Kasumi-1 (cell line): ENCODE data around the gene ADCY2.

Source experiments
- DNase-seq, 2 experiments: peaks; one replicate each; lab custom pipeline; 2025; lab: John Stamatoyannopoulos, UW

The ADCY2 gene

DNA sequence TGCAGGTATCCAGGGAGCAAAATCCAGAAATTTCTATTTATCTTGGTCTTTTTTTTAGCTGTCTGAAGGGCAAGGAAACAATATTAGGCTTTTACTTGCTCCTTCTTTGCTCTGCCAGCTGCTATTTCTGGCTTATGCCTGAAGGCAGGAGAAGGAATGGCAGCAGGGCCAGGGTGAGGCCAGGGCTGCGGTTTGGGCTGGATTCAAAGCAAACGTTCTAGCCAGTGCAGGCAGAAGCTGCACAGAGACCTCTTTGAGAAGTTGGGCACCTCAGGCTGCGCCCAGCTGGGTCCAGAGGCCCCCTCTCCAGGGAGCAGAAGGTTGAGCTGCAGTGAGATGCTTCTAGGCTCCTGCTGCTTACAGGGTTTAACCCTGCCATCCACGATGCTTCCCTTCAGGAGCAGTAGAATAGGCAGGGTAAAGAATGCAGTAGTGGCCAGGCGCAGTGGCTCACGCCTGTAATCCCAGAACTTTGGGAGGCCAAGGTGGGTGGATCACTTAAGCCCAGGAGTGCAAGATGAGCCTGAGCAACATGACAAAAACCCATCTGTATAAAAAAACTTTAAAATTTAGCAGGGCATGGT lies 201.2 kb downstream of the ADCY2 start:
- DNase-seq = no peak

DNA sequence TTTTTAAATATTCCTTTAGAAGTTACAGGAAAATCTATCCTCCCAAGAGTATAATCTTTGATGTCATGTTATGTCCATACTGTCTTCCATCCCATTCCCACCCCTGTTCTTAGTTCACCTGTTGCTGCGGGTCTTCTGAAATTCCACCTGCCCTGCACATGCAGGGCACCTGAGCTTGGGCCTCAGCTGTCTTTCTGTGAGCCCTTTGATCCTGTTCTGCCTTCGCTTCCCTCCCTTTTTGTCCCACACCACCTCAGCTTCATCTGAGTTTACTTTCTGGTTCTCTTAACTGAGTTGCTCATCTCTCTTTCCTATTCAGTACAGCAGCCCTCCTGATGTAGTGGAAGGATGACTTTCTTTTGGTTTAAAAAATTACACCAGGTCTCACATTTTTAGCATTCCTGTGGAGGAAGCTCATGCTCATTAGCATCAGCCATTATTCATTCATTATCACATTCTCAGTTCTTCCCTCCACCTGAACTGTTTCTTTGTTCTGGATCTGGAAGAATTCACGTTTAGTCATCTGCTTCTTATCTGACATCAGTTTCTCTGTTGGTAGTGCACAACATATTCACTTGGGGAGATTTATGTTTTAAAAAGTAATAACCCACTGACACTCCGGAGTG lies 211.0 kb downstream of the ADCY2 start:
- DNase-seq = no peak

DNA sequence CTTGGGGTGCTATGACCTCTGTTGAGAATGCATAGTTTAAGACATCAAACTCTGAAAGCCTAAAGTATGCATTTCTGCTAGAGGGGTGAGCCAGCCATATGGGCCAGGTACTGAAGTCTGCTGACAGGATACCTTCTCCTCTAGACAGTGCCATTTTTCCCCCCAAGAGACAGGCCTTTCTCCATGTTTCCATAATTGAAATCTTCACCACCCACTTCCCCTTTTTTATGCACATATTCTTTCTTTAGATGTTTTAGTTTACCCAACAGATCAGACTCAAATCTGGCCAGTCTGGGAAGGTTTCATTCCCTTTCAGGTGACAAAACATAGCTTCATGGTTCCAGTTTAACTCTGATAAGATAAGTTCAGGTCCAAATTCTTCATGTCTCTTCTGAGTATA lies 212.8 kb downstream of the ADCY2 start:
- no peak for DNase-seq

DNA sequence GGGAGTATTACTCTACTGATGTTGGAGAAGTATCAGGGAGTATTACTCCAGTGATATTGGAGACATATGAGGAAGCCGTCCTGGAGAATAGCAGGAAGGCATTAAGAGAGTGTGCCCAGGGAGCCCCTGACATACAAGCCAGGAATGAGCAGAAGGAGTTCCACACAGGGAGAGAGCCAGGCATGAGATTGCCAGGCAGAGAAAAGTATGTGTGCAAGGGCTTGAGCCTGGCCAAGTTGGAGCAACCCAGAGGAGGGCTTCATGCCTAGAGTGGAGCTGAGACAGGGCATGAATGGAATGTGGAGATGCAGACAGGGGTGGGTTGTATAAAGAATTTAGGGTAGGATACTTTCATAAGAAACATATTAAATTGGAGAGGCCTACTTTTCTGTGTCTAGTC lies 213.8 kb downstream of the ADCY2 start:
- DNase-seq = no peak

DNA sequence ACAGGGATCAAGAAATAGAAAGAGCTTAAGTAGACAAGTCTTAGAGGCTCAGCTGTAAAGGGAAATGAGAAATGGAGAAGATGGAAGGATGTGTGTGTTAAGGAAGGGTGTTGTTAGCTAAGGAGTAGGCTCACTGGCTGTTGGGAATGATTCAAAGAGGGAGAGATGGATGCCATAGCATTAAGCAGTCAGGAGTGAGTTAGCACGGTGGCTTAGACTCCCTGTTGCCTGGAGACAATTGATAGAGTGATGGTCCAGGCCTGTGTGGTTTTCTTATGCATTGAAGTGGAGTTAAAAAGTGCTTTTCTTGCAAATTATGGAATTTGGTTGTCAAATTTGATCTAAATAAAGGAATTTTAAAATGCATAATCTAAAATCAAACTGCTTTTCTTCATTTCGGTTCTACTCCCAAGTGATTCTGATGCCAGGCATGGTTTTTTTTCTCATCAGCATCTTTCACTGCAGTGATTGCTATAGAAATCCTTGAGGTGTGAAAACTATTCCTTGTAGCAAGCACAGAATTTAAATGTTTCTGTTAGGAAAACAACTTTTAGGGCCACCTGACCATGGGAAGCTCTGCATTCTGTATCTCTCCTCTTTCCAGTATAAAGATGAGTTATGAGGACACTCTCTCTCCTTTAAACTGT lies 214.7 kb downstream of the ADCY2 start:
- DNase-seq = no peak

DNA sequence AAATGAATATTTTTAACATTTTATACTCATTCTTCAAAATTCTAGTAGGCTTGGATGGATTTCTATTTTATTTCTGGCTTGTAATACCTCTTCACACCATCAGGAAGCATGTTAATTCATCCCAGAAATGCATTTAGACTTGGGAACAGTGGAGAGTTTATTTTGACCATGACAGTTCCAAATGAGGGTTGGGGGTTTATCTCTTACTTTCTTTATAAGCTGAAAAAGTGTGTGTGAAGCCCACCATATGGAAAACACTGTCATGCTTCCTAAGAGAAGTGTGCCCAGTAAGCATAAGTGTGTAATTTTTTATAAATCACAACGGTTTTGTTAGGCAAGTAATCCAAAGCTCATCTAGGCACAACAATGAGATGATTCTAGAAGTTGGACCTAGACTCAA lies 215.6 kb downstream of the ADCY2 start:
- no peak for DNase-seq

DNA sequence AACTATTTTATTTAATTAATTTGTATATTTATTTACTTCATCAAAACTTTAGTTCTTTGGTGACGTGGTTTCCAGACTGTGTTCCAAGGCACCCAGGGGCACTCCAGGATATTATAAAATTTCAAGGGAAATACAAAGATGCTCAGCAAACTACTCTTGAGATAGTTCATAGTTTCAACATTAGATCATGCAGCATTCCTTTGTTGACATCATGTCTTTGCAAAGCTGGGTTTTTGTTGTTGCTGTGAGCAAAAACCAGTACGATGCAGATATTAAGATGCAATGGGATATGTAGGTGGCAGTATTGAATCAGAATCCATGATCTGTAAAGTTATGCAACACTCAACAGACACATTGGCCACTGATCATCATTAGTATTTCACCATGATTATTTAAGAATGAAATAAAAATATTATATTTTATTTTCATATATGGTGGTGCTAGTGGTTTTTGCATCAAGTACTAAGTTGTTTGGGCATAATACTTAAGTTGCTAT lies 219.7 kb downstream of the ADCY2 start:
- DNase-seq = no peak

DNA sequence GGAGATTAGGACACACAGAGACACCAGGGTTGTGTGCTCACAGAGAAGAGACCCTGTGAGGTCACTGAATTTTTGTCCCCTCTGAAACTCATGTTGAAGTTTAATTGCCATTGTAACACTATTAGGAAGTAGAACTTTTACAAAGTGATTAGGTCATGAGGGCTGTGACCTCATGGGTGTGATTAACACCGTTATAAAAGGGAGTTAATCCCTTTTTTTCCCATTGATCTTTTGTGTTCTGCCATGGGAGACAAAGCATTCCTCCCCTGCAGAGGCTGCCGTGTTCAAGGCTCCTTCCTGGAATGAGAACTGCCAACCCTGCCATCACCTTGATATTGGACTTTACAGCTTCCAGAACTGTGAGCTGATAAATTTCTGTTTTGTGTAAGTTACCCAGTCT lies 221.0 kb downstream of the ADCY2 start:
- DNase-seq = no peak

DNA sequence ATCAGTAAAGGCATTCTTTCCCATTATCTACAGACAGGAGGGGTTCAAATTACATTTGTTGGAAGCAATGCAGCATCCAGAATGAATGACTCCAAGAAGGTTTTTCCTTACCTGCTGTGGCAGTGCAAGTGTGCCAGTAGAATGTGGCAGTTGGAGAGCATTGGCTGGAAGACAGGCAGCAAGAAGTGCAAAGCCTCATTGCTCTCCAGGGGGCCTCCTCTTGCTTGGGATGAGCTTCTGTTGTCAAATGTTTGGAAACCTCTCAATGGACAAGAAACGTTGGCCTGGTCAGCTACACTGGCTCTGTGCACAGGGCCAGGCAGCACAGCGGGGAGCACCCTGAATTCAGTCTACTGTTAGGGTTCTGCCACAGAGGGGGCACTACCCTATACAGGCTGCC lies 226.6 kb downstream of the ADCY2 start:
- DNase-seq = no peak

DNA sequence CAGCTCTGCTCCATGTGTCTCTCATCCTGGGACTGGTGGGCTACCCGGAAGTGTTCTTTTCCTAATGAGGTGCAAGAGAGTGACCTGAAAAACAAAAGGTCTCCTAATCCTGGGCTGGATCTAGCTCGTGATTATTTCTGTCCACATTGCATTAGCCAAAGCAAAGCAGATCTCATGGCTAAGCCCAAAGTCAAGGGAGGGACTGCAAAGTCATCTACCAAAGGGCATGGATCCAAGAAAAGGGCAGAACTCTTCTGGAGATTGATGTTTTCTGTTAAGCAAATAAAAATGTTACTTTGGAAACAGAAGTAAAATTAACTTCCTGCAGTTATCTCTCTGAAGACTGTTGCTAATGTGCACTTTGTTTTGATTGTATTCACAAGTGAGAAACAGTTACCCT lies 229.8 kb downstream of the ADCY2 start:
- no peak for DNase-seq

DNA sequence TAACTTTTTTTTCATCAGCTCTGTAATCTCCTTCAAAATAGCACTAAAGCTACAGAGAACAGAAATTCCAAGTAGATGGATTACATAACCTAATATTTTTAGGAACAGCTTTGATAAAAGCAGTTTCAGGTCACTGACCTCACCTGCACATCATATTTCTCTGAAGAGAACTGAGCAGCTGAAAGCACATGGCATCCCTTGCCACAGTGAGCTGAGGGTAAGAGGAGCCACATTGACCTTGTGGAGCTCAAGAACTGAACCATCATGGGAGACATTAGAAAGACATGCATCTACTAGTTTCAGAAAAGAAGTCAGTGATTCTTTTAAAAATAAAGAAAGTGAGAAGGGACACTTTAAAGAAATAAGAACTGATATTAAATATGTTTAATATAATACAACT lies 232.3 kb downstream of the ADCY2 start:
- DNase-seq = no peak

DNA sequence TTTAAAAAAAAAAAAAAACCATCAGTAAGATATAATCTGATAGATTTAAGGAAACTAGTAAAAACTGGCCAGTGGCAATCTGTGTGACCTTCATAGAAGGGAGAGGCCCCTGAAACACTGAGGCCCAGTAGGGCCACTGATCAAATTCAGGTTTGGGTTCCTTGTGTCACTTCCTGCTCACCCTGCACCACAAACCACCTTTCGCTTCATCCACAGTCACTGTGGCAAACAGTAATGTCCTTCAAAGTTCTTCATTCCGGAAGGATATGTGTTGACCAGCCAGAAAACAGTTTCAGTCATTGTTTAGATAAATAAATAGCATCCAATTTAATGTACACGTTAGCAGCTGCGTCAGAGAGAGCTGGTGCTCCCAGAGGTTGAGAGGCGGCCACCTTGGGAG lies 232.9 kb downstream of the ADCY2 start:
- no peak for DNase-seq

DNA sequence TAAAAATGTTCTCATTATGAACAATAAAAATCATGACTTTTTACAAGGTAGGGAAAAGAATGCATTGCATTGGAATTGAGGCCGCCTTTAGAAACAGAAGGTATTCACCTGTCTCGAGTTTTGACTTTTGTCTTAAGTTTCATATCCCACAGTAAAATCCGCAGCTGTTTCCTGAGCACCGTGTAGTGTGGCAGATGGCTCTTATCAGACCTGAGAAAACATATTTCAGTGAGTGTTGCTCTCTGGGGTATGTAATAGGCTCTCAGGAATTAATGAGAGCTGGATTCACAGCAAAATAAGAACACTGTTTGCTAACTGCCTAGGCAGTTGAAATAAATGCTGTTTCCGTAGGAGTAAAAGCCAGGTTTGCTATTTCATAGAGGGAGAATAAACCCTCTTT lies 233.6 kb downstream of the ADCY2 start:
- no peak for DNase-seq

DNA sequence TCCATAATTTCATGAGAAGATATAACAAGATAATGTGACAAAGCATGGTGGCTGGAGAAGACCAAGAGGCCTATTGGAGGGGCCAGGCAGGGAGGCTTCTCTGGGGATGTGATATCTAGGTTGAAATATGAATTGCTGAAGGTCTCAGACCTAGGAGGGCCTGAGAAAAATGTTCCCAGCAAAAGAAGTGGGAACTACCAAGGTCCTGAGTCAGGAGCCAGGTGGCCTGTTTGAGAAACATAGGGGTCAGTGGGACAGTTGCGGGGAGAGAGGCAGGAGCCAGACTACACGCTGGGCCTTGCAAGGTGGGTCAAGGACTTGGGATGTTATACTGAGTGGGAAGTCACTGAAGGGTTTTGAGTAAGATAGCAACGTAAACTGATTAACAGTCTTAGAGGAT lies 238.9 kb downstream of the ADCY2 start:
- DNase-seq = no peak

DNA sequence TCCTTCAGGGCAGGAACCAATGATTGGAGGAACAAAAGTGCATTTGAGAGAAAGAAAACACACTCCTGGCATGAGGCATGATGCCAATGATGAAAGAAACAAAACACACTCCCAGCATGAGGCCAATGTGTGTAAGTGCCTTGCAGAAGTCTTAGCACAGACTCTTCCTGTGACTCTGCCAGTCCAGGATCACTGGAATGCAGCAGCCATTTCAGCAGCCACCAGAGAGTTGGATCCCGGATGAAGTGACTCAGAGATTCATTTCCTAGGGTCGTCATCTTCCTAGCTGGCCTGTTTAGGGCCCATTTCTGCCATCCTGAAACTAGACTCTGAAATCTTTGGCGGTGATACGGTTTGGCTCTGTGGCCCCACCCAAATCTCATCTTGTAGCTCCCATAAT lies 242.5 kb downstream of the ADCY2 start:
- DNase-seq = no peak

DNA sequence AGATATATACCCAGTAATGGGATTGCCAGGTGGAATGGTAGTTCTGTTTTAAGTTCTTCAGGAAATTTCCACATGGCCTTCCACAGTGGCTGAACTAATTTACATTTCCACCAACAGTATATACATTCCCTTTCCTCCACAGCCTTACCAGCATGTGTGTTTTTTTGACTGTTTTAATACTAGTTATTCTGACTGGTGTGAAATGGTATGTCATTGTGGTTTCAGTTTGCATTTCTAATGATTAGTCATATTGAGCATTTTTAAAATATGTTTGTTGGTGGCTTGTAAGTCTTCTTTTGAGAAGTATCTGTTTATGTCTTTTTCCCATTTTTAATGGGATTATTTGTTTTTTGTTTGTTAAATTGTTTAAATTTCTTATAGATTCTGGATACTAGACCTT lies 246.1 kb downstream of the ADCY2 start:
- DNase-seq = no peak

DNA sequence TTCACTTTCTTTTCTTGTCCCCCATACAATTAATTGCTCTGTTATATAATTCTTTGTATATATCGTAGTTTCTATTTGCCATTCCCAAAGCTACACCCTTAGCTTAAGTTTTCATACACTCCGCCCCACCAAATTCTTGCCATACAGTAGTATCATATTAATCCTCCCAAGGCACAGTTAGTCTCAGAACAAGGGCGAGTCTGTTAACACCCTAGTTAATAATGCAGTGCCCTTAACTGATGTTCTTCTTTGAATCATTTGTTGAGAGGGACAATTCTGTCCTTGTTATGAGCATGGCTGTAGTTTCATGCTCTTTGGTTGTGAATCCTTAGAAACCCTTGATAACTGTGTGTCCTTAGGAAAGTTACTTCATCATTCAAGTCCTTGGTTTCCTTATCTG lies 248.8 kb downstream of the ADCY2 start:
- no peak for DNase-seq

DNA sequence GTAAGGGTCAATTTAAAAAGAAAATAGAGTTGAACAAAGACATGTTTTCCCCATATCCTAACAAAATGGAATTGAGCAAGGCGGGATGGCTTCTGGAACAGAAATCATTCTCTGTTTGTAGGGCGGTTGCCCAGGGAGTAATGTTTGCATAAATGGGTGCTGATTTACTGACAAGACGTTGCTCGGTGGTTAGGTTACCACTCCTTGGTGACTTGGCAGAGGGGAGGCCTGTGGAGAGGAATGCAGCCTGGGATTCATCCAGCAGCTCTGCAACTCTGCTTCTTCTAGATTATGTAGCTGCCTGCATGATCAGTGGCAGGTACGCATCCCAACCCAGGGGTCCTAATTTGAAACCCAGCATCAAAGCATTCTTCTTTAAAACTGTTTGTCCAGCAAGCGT lies 254.8 kb downstream of the ADCY2 start:
- DNase-seq = no peak

DNA sequence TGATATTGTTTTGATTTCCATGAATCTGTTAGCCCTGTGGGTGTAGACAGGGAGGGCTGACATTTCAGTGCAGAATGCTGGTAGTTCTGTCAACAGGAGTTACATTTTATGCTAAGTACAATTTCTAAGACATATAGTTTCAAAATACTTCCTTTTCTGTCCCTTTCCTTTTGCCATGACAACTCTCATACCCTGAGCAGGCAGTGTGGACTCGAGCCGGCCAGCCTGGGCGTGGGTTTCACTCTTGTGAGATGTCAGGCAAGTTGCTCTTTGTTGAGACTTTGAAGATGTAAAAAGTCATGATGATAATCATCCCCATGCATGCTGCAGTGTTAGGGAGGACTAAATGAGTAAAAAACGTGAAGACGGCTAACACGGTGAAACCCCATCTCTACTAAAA lies 257.1 kb downstream of the ADCY2 start:
- DNase-seq = no peak

DNA sequence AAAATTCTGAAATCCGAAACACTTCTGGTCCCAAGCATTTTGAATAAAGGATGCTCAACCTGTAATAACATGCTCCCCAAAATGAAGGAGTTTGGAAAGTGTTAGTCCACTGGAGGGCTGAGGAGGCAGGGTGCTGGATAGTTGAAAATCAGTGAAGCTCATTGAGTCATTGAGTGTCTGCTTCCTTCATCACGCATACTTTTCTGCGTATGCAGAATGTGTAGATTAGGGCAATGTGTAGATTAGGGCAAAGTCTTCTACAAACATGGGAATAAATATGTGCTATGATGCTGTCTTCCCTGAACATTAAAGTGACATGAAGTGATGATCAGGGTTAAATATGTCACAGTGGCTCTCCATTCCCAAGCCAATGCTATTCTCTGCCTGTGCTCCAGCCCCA lies 261.2 kb downstream of the ADCY2 start:
- DNase-seq = no peak

DNA sequence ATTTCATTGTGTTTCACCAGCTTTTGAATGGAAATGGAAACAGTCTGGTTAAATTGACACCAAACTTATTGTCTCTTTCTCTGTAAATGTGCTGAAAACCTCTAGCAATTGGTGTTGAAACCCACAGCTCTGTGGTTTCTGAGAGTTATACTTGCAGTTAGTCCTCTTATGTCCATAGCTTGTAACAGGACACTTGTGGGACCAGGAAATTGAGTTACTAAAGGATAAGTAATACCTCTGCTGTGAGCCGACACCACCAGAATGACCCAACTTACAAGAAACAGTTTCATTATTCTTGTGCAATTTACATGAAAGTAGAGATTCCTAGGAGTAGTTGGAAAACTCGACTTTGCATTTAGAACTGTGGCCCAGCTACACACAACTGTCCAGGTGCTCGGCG lies 263.5 kb downstream of the ADCY2 start:
- no peak for DNase-seq

DNA sequence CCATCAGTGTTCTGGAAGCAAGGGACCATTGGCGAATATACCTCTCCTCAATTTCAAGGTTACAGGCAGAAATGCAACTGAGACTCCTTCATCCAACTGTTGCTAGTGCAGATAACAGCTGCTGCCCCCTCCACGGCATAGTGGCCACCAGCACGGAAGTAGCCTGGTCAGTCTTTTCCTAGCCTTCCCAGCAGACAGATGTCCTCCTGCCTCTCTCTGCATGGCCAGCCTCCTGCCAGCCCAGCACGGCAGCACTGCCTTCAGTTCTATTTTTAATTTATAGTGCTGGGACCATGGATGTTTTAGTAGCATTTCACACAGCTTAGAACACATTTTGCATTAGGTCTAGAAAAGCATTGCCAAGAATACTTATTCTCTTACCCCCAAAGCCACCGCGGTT lies 266.4 kb downstream of the ADCY2 start:
- no peak for DNase-seq

DNA sequence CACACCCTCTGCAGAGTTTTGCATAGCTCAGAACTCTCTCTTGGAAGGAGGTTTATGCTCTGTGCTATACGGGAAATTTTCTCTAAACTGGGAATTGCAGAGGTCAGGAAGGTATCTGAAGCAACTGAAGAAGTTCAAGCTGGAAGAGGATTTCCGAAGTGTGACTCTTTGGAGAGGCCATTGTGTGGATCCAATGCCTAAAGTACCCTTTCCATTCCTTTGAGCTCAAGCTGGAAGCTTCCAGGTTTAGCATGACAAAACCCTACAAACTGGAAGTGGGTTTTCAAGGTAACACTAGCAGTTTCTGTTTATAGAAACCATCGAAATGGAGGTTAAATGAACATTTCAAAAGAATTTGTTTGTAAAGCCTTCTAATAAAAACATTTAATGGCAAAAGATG lies 267.9 kb downstream of the ADCY2 start:
- no peak for DNase-seq

DNA sequence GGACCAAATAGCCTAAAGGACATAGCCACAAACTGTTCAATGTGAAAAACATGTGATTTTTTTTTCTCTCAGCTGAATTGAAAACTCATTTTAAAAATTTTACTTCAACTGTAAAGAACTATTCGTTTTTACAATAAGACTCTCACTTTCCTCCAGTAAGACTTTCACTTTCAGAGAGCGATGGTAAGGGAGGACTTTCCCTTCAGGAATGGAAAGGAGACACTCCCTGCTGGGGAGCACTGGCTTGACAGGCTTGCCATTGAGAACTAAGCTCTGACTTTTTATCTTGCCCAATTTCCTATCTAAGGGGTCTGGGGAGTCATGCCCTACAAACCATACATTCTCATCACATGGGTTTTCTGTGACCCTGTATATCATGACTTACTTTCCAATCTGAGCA lies 268.3 kb downstream of the ADCY2 start:
- DNase-seq = no peak
